Activated naive CD8-positive, alpha-beta T cell treated with anti-CD3 and anti-CD28 coated beads, Interleukin-2, amount 10 ng/mL, durations not matched to agents 7 days and 5 days (primary cell): ENCODE results near the gene USF3. TPM values are rescaled to one million over a fixed set of nuclear protein-coding genes. Genes with fewer than 3 reads are reported as not detected.

ENCODE experiments used
- ATAC-seq: fragments of 150-1000 bp; cut with Tn5 transposase; one replicate; pipeline ENCODE4 v1.10.0; 2021; ENCODE audit warnings: low read depth, moderate library complexity
- POLR2A ChIA-PET: fragments of 350-600 bp; sonication (Branson Sonifier 250); formaldehyde crosslinking; loops from one replicate; lab custom pipeline; 2021; ENCODE audit warnings: antibody characterized with exemption; lab: Charles Lee
- DNase-seq: peaks from one replicate; pipeline ENCODE4 v3.0.0; 2021
- H3K27ac Mint-ChIP-seq: one replicate; pipeline ENCODE4 v1.8.0; 2022; ENCODE audit warnings: mild to moderate bottlenecking, mixed read lengths
- H3K27me3 Mint-ChIP-seq: one replicate; pipeline ENCODE4 v1.8.0; 2022; ENCODE audit warnings: mild to moderate bottlenecking, moderate library complexity, mixed read lengths
- H3K36me3 Mint-ChIP-seq: one replicate; pipeline ENCODE4 v1.8.0; 2021; ENCODE audit warnings: mild to moderate bottlenecking, mixed read lengths
- H3K4me1 Mint-ChIP-seq: one replicate; pipeline ENCODE4 v1.8.0; 2021; ENCODE audit warnings: mixed read lengths
- H3K4me3 Mint-ChIP-seq: one replicate; pipeline ENCODE4 v1.8.0; 2022; ENCODE audit warnings: mild to moderate bottlenecking, moderate library complexity, mixed read lengths
- H3K9me3 Mint-ChIP-seq: one replicate; pipeline ENCODE4 v1.8.0; 2021; ENCODE audit warnings: mixed read lengths
- total RNA-seq, 2 experiments: library from RNA; stranded (reverse); gene quantifications; one replicate each; pipeline ENCODE4 v1.2.3, GENCODE V29; 2021

Gene USF3
- total RNA-seq, 2 experiments from 2014 or later = 20.6 to 20.9 TPM

- no peaks in the 10 kb centered on the region for H3K27me3 Mint-ChIP-seq
- ATAC-seq (no peak), DNase-seq (no peak)
- no peaks in the 10 kb centered on the region for H3K4me1 Mint-ChIP-seq
- peaks cover 41% of the 10 kb centered on the region for H3K36me3 Mint-ChIP-seq
- POLR2A ChIA-PET = no interaction called here
- H3K9me3 Mint-ChIP-seq = peaks cover 13% of the 10 kb centered on the region
- no peak overlapping the region for H3K27ac Mint-ChIP-seq
- H3K4me3 Mint-ChIP-seq = no peak overlapping the region
These were observed 10.3 kb downstream of the USF3 start for GRCh38 chr3:113685956-113686721.

DNA sequence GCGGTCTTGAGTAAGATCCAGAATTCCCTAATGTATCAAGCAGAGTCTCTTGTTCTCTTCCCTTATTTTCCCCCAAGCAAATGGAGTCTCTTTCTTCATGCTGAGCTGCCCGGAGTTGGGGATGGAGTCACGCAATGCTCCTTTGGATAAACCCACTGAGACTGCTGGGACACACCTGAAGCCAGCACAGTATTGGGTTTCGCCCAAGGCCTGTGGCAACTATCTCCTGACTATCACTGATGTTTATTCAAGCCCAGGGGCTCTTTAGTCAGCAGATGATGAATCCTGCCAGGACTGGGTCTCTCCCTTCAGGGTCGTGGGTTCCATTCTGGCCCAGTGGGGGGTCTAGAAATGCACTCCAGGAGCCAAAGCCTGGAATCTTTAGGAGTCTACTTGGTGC, 11.3 kb downstream of the USF3 start:
- POLR2A ChIA-PET = no interaction called here
- no peaks in the 10 kb centered on the region for H3K4me1 Mint-ChIP-seq
- H3K36me3 Mint-ChIP-seq = peaks cover 42% of the 10 kb centered on the region
- no peak for ATAC-seq
- no peaks in the 10 kb centered on the region for H3K27me3 Mint-ChIP-seq
- H3K27ac Mint-ChIP-seq = no peak overlapping the region
- peaks cover 13% of the 10 kb centered on the region for H3K9me3 Mint-ChIP-seq
- no peak for DNase-seq
- H3K4me3 Mint-ChIP-seq = no peak overlapping the region

GRCh38 chr3:113684271-113684819, 12.1 kb downstream of the USF3 start:
- POLR2A ChIA-PET = no interaction called here
- no peak overlapping the region for H3K27ac Mint-ChIP-seq

DNA sequence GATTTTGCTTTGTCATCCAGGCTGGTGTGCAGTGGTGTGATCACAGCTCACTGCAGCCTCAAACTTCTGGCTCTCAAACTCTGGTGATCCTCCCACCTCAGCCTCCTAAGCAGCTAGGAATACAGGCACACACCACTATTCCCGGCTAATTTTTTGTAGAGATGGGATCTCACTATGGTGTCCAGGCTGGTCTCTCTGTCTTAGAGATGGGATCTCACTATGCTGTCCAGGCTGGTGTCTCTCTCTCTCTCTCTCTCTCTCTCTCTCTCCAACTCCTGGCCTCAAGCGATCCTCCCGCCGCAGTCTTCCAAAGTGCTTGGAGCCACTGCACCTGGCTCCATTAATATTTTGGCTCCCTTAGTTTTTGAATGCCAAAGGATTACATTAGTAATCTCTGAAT, 17.7 kb downstream of the USF3 start:
- Mint-ChIP-seq H3K4me1 (no peaks in the 10 kb centered on the region), H3K4me3 (no peak overlapping the region), H3K36me3 (peaks cover 36% of the 10 kb centered on the region), H3K27ac (no peak overlapping the region), H3K9me3 (peaks cover 4% of the 10 kb centered on the region), H3K27me3 (no peaks in the 10 kb centered on the region)
- DNase-seq = no peak
- POLR2A ChIA-PET = no interaction called here
- no peak for ATAC-seq

More at GRCh38 chr3:113684271-113684819, 12.1 kb downstream of the USF3 start:
- DNase-seq = no peak
- no peak for ATAC-seq
- Mint-ChIP-seq H3K36me3 (peaks cover 42% of the 10 kb centered on the region), H3K9me3 (peaks cover 14% of the 10 kb centered on the region), H3K27me3 (no peaks in the 10 kb centered on the region), H3K4me3 (no peak overlapping the region), H3K4me1 (no peaks in the 10 kb centered on the region)

GRCh38 chr3:113677737-113678136, 18.7 kb downstream of the USF3 start:
- Mint-ChIP-seq H3K27ac (no peak overlapping the region), H3K4me1 (no peaks in the 10 kb centered on the region), H3K27me3 (no peaks in the 10 kb centered on the region), H3K4me3 (no peak overlapping the region), H3K9me3 (peaks cover 4% of the 10 kb centered on the region), H3K36me3 (peaks cover 29% of the 10 kb centered on the region)
- ATAC-seq = no peak
- POLR2A ChIA-PET = no interaction called here
- no peak for DNase-seq

DNA sequence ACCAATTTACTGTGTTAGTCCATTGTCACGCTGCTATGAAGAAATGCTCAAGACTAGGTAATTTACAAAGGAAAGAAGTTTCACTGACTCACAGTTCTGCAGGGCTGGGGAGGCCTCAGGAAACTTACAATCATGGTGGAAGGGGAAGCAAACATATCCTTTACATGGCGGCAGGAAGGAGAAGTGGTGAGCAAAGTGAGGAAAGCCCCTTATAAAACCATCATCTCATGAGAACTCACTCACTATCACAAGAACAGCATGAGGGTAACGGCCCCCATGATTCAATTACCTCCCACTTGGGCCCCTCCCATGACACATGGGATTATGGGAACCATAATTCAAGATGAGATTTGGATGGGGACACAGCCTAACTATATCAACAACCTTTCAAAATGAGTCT, 20.2 kb downstream of the USF3 start:
- no peak overlapping the region for H3K4me3 Mint-ChIP-seq
- H3K36me3 Mint-ChIP-seq = peaks cover 28% of the 10 kb centered on the region
- no peaks in the 10 kb centered on the region for H3K4me1 Mint-ChIP-seq
- ATAC-seq = no peak
- no peak overlapping the region for H3K27ac Mint-ChIP-seq
- no peaks in the 10 kb centered on the region for H3K27me3 Mint-ChIP-seq
- POLR2A ChIA-PET = no interaction called here
- no peak for DNase-seq
- peaks cover 4% of the 10 kb centered on the region for H3K9me3 Mint-ChIP-seq

DNA sequence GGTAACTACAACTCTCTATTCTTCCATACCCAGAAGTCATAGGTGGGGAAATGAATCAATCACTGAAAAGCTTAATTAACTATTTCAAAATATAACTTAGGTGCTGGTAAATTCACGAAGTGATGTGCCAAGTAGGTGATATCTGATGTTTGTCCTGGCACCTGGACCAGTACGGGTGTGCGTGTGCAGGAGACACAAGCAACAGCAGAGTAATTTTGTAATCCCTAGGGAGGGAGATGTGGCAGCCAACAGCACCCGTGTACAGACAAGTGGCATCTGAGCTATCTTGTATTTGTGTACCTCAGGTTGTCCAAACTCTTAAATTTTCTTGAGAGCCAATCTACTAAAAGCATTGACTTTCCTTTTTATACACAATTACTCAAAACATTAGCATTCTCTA, 22.8 kb downstream of the USF3 start:
- H3K36me3 Mint-ChIP-seq = peaks cover 30% of the 10 kb centered on the region
- ATAC-seq = no peak
- DNase-seq = no peak
- H3K27ac Mint-ChIP-seq = no peak overlapping the region
- H3K4me3 Mint-ChIP-seq = no peak overlapping the region
- POLR2A ChIA-PET = no interaction called here
- H3K9me3 Mint-ChIP-seq = peaks cover 3% of the 10 kb centered on the region
- no peaks in the 10 kb centered on the region for H3K27me3 Mint-ChIP-seq
- no peaks in the 10 kb centered on the region for H3K4me1 Mint-ChIP-seq

GRCh38 chr3:113668015-113668414, 28.4 kb downstream of the USF3 start:
- no peak for ATAC-seq
- H3K27ac Mint-ChIP-seq = no peak overlapping the region

DNA sequence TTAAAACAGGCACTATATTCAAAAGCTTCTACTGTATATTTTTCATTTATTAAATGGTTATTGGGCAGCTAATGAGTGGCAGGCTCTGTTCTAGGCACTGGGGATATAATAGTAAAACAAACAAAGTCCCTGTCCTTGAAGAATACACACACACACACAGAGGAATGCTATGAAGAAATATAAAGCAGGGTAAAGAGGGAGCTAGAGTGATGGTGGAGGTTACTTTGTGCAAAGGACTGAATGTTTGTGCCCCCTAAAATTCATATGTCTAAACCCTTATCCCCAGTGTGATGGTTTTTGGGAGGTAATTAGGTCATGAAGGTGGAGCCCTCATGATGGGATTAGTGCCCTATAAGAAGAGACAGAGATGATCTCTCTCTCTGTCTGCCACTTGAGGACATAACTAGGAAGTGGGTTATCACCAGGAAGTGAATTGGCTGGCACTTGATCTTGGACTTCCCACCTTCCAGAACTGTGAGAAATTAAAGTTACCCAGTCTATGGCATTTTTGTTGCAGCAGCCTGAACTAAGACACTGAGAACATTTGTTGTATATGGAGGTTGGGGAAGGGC, 31.8 kb downstream of the USF3 start:
- Mint-ChIP-seq H3K36me3 (peaks cover 32% of the 10 kb centered on the region), H3K4me1 (peaks cover 18% of the 10 kb centered on the region), H3K4me3 (no peak overlapping the region), H3K9me3 (no peaks in the 10 kb centered on the region), H3K27ac (peak overlapping the region; percentile 41), H3K27me3 (no peaks in the 10 kb centered on the region)
- no peak for DNase-seq
- ATAC-seq = no peak
- POLR2A ChIA-PET = no interaction called here

More at GRCh38 chr3:113668015-113668414, 28.4 kb downstream of the USF3 start:
- H3K27me3 Mint-ChIP-seq = no peaks in the 10 kb centered on the region
- POLR2A ChIA-PET = no interaction called here
- no peak overlapping the region for H3K4me3 Mint-ChIP-seq
- DNase-seq = no peak
- peaks cover 18% of the 10 kb centered on the region for H3K4me1 Mint-ChIP-seq
- no peaks in the 10 kb centered on the region for H3K9me3 Mint-ChIP-seq
- H3K36me3 Mint-ChIP-seq = peaks cover 24% of the 10 kb centered on the region

GRCh38 chr3:113663761-113664160, 32.7 kb downstream of the USF3 start:
- no peak for DNase-seq
- H3K4me3 Mint-ChIP-seq = no peak overlapping the region
- H3K27me3 Mint-ChIP-seq = no peaks in the 10 kb centered on the region
- H3K27ac Mint-ChIP-seq = no peak overlapping the region
- peaks cover 18% of the 10 kb centered on the region for H3K4me1 Mint-ChIP-seq
- peaks cover 37% of the 10 kb centered on the region for H3K36me3 Mint-ChIP-seq
- no peaks in the 10 kb centered on the region for H3K9me3 Mint-ChIP-seq
- no peak for ATAC-seq
- POLR2A ChIA-PET = no interaction called here

- no peak for ATAC-seq
- Mint-ChIP-seq H3K4me1 (peaks cover 18% of the 10 kb centered on the region), H3K27ac (no peak overlapping the region), H3K27me3 (no peaks in the 10 kb centered on the region), H3K4me3 (no peak overlapping the region), H3K36me3 (peaks cover 36% of the 10 kb centered on the region), H3K9me3 (no peaks in the 10 kb centered on the region)
- POLR2A ChIA-PET = no interaction called here
- DNase-seq = no peak
These were observed 33.1 kb downstream of the USF3 start for GRCh38 chr3:113663324-113663750.

- Mint-ChIP-seq H3K9me3 (no peaks in the 10 kb centered on the region), H3K27ac (no peak overlapping the region), H3K4me3 (no peak overlapping the region), H3K36me3 (peaks cover 37% of the 10 kb centered on the region), H3K4me1 (peaks cover 16% of the 10 kb centered on the region), H3K27me3 (no peaks in the 10 kb centered on the region)
- ATAC-seq (no peak), DNase-seq (no peak)
- POLR2A ChIA-PET = no interaction called here
These were observed 33.6 kb downstream of the USF3 start for GRCh38 chr3:113662824-113663223.

GRCh38 chr3:113660896-113661295, 35.5 kb downstream of the USF3 start:
- ATAC-seq (no peak), DNase-seq (no peak)
- H3K27ac Mint-ChIP-seq = no peak overlapping the region
- H3K9me3 Mint-ChIP-seq = peaks cover 3% of the 10 kb centered on the region
- no peaks in the 10 kb centered on the region for H3K27me3 Mint-ChIP-seq
- H3K36me3 Mint-ChIP-seq = peaks cover 49% of the 10 kb centered on the region
- H3K4me3 Mint-ChIP-seq = no peak overlapping the region
- POLR2A ChIA-PET = no interaction called here
- peaks cover 7% of the 10 kb centered on the region for H3K4me1 Mint-ChIP-seq

DNA sequence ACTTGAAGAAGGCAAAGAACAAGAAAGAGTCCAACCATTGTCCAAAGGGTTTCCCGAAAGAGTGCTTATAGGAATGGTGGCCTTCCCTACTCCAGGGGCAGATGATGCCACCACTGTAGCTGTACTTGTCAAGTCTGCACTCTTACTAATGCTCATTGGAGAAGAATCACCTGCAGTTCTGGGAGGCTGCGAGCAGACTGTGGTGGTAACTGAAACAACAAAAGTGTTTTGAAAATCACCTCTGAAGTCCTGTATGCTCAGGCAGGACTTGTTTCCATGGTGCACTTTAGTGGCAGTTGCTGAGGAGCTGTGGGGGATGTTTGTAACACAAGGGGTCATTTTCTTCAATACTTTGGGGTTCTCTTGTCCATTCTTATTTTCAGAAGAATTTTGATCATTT, 36.0 kb downstream of the USF3 start:
- H3K27me3 Mint-ChIP-seq = no peaks in the 10 kb centered on the region
- no peak for DNase-seq
- H3K36me3 Mint-ChIP-seq = peaks cover 53% of the 10 kb centered on the region
- H3K4me3 Mint-ChIP-seq = no peak overlapping the region
- ATAC-seq = no peak
- H3K9me3 Mint-ChIP-seq = peaks cover 3% of the 10 kb centered on the region
- H3K27ac Mint-ChIP-seq = no peak overlapping the region
- POLR2A ChIA-PET = no interaction called here
- H3K4me1 Mint-ChIP-seq = peaks cover 7% of the 10 kb centered on the region
